DND-41 (cell line): ENCODE measurements around the gene MAGEF1.

Source experiments
- ATAC-seq: fragments of 200-7000 bp; cut with Tn5 transposase; 3 replicates; pipeline ENCODE4 v1.9.1; 2021; ENCODE audit warnings: low read depth; ENCODE audit not compliant: insufficient read depth
- DNase-seq: peaks from one replicate; pipeline ENCODE4 v3.0.0-alpha.2; 2020
- H2AFZ ChIP-seq: 2 replicates; pipeline ENCODE4 v1.6.0; 2012; ENCODE audit warnings: low read depth, low read length
- H3K27ac ChIP-seq: 2 replicates; pipeline ENCODE4 v1.5.1; 2012; ENCODE audit warnings: low read length, inconsistent platforms
- H3K27me3 ChIP-seq: fragments of 200-600 bp; sonication (generic); 2 replicates; pipeline ENCODE4 v1.6.0; 2012; ENCODE audit warnings: low read length, mild to moderate bottlenecking, inconsistent platforms; ENCODE audit not compliant: insufficient read depth, poor library complexity
- H3K36me3 ChIP-seq: 2 replicates; pipeline ENCODE4 v1.5.1; 2012; ENCODE audit warnings: low read length, inconsistent platforms; ENCODE audit not compliant: insufficient read depth
- H3K4me1 ChIP-seq: 2 replicates; pipeline ENCODE4 v1.5.1; 2012; ENCODE audit warnings: mild to moderate bottlenecking, low read length; ENCODE audit not compliant: insufficient read depth
- H3K4me2 ChIP-seq: 2 replicates; pipeline ENCODE4 v1.6.0; 2012; ENCODE audit warnings: mild to moderate bottlenecking, moderate library complexity, low read length, inconsistent platforms; ENCODE audit not compliant: insufficient read depth
- H3K4me3 ChIP-seq, 2 experiments: fragments of 200-600 bp in 1 of 2; shearing (Covaris generic) in 1 of 2; 2 replicates each; pipeline ENCODE4 v1.5.1; 2012 to 2016; ENCODE audit warnings: inconsistent platforms in 2 of 2, low read length in 2 of 2, mild to moderate bottlenecking in 2 of 2, low read depth in 1 of 2, moderate library complexity in 1 of 2
- H3K79me2 ChIP-seq: 2 replicates; pipeline ENCODE4 v1.6.0; 2012; ENCODE audit warnings: low read length, inconsistent platforms; ENCODE audit not compliant: insufficient read depth
- H3K9ac ChIP-seq: 2 replicates; pipeline ENCODE4 v1.6.0; 2012; ENCODE audit warnings: low read depth, mild to moderate bottlenecking, inconsistent platforms, low read length, moderate library complexity
- H3K9me3 ChIP-seq: 2 replicates; pipeline ENCODE4 v1.5.1; 2012; ENCODE audit warnings: low read length, moderate library complexity, mild to moderate bottlenecking, inconsistent platforms; ENCODE audit not compliant: insufficient read depth, severe bottlenecking
- H4K20me1 ChIP-seq: 2 replicates; pipeline ENCODE4 v1.6.0; 2012; ENCODE audit warnings: low read length; ENCODE audit not compliant: insufficient read depth
- EZH2 ChIP-seq: IDR thresholded peaks from 3 replicates; pipeline ENCODE4 v1.6.1; 2012; ENCODE audit warnings: borderline replicate concordance, low read depth, mild to moderate bottlenecking, moderate library complexity, low read length, inconsistent platforms; ENCODE audit not compliant: severe bottlenecking
- TF ChIP-seq, protein P1 (sequence below): IDR thresholded peaks from 2 replicates; pipeline ENCODE4 v1.5.1; 2012; ENCODE audit warnings: borderline replicate concordance, low read length, moderate library complexity, mild to moderate bottlenecking; ENCODE audit not compliant: poor library complexity, severe bottlenecking; ENCODE audit errors: extremely low read depth

Gene MAGEF1

DNA sequence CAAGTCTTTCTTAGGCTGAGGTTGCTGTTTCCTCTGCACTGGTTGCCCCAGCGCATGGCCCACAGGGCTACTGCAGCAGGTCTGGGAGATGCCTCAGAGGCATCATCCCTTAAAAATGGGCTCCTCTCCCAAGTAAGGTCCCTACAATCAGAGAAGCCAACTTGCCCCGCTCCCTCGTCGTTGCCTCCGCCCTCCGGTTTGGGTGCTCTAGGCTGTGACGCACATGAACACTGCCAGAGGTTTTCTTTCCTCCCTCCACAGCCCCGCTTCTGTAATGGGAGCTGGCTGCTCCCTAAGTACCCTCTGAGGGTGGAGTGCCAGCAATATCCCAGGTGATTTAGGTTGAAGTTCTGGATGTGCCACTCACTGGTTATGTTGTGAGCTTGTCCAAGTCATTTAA lies 14.0 kb downstream of the MAGEF1 start:
- TF ChIP-seq EZH2: no peak
- TF ChIP-seq, protein P1, sequence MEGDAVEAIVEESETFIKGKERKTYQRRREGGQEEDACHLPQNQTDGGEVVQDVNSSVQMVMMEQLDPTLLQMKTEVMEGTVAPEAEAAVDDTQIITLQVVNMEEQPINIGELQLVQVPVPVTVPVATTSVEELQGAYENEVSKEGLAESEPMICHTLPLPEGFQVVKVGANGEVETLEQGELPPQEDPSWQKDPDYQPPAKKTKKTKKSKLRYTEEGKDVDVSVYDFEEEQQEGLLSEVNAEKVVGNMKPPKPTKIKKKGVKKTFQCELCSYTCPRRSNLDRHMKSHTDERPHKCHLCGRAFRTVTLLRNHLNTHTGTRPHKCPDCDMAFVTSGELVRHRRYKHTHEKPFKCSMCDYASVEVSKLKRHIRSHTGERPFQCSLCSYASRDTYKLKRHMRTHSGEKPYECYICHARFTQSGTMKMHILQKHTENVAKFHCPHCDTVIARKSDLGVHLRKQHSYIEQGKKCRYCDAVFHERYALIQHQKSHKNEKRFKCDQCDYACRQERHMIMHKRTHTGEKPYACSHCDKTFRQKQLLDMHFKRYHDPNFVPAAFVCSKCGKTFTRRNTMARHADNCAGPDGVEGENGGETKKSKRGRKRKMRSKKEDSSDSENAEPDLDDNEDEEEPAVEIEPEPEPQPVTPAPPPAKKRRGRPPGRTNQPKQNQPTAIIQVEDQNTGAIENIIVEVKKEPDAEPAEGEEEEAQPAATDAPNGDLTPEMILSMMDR: no peak
- ATAC-seq (no peak), DNase-seq (no peak)
- H3K36me3 ChIP-seq: no peaks in the 10 kb centered on the region
- H3K79me2 ChIP-seq: no peaks in the 10 kb centered on the region
- no peak overlapping the region for H3K9ac ChIP-seq
- H3K4me2 ChIP-seq: no peak overlapping the region
- no peaks in the 10 kb centered on the region for H3K4me1 ChIP-seq
- no peaks in the 10 kb centered on the region for H3K9me3 ChIP-seq
- H3K4me3 ChIP-seq: no peak overlapping the region
- no peaks in the 10 kb centered on the region for H3K27me3 ChIP-seq
- H4K20me1 ChIP-seq: no peaks in the 10 kb centered on the region
- H2AFZ ChIP-seq: no peak overlapping the region
- H3K27ac ChIP-seq: no peak overlapping the region

DNA sequence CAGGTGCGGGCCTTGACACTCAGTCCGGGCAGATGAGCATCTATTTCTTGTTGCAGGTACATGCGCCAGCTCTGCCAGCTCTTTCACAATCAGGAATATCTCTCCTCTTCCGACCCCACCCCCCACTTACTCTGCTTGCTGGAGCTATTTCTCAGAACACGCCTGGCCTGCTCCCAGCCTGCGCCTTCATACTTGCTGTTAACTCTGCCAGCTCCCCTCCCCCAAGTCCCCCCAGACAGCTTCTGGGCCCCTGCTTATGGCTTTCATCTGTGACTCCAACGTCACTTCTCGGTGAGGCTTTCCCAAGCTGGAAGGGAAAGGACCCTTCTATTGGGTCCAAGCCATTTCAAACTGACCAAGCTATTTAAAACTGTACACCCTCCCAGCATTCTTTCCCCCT lies 15.2 kb downstream of the MAGEF1 start:
- no peak overlapping the region for H3K4me3 ChIP-seq
- ATAC-seq (no peak), DNase-seq (no peak)
- H3K79me2 ChIP-seq: no peaks in the 10 kb centered on the region
- no peaks in the 10 kb centered on the region for H3K4me1 ChIP-seq
- no peak overlapping the region for H3K27ac ChIP-seq
- TF ChIP-seq, protein P1: no peak
- TF ChIP-seq EZH2: no peak
- H2AFZ ChIP-seq: no peak overlapping the region
- no peak overlapping the region for H3K4me2 ChIP-seq
- no peaks in the 10 kb centered on the region for H3K9me3 ChIP-seq
- H3K27me3 ChIP-seq: no peaks in the 10 kb centered on the region
- H4K20me1 ChIP-seq: no peaks in the 10 kb centered on the region
- H3K9ac ChIP-seq: no peak overlapping the region
- H3K36me3 ChIP-seq: no peaks in the 10 kb centered on the region

DNA sequence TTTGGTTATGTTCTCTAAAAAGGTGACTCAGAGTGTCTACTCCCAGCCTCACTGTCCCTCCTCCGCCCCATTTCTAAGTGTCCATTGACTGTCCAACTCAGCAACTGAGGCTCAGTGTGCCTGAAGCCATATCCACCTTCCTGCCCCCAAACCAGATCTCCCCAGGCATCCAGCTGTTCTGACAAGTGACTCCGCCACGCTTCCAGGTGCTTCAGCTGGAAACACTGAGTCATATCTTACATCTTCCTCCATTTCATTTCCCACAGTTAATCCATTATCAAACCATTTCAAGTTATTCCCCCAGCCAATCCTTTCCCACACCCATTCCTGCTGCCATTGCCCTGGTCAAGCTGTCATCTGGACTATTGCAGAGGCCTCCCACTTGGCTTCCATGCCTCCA lies 17.1 kb downstream of the MAGEF1 start:
- Histone ChIP-seq H3K9ac (no peak overlapping the region), H3K4me3 (no peak overlapping the region), H3K27me3 (no peaks in the 10 kb centered on the region), H3K27ac (no peak overlapping the region), H3K36me3 (no peaks in the 10 kb centered on the region), H2AFZ (no peak overlapping the region), H3K4me1 (no peaks in the 10 kb centered on the region), H3K4me2 (no peak overlapping the region), H3K9me3 (no peaks in the 10 kb centered on the region), H4K20me1 (no peaks in the 10 kb centered on the region), H3K79me2 (no peaks in the 10 kb centered on the region)
- TF ChIP-seq, protein P1: no peak
- no peak for TF ChIP-seq EZH2
- ATAC-seq: no peak
- no peak for DNase-seq

DNA sequence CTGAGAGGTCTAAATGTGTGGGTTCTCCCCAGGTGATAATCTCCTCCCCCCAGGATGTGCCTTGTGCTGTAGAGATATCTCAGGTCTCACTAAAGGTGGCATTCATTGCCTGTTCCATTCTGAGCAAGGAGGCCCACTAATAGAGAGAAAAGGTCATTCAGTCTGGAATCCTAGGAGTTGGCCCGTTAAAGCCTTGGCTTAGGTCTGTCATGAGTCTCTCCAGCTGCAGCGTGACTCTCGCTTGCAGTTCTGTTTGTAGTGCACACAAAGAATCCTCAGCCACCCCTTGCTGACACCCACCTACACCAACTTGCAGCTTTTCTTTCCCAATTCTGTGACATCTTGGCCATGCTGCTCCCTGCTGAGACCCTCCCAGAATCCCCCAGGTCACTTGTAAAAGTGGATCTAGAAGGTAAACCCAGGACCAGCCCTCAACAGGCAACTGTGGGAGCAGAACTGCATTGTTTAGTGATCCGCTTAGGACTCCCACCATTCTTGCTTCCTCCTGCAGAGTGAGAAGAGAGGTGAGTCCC lies 17.7 kb downstream of the MAGEF1 start:
- TF ChIP-seq, protein P1: no peak
- no peak for TF ChIP-seq EZH2
- Histone ChIP-seq H3K79me2 (no peaks in the 10 kb centered on the region), H2AFZ (no peak overlapping the region), H3K4me3 (no peak overlapping the region), H4K20me1 (no peaks in the 10 kb centered on the region), H3K9ac (no peak overlapping the region), H3K4me1 (no peaks in the 10 kb centered on the region), H3K9me3 (no peaks in the 10 kb centered on the region), H3K36me3 (no peaks in the 10 kb centered on the region), H3K4me2 (no peak overlapping the region), H3K27me3 (no peaks in the 10 kb centered on the region), H3K27ac (no peak overlapping the region)
- no peak for DNase-seq
- ATAC-seq: no peak
